RWPE2 (cell line): Measurements from ENCODE around the gene ENHO.

ENCODE experiments used
- ATAC-seq: fragments of 200-7000 bp; cut with Tn5 transposase; 3 replicates; pipeline ENCODE4 v1.9.1; 2021; ENCODE audit warnings: low read depth
- DNase-seq: peaks from one replicate; pipeline ENCODE4 v3.0.0-alpha.2; 2020; ENCODE audit warnings: low spot score
- H3K27ac ChIP-seq: fragments of 450-650 bp; 2 replicates; pipeline ENCODE4 v1.5.1; 2017; ENCODE audit warnings: mild to moderate bottlenecking; ENCODE audit not compliant: poor library complexity, severe bottlenecking
- H3K27me3 ChIP-seq: fragments of 250-450 bp; sonication (Bioruptor Pico); 2 replicates; pipeline ENCODE4 v1.5.1; 2021; ENCODE audit warnings: mild to moderate bottlenecking, moderate library complexity; ENCODE audit not compliant: insufficient read depth, poor library complexity, severe bottlenecking
- H3K36me3 ChIP-seq: fragments of 250-450 bp; sonication (Bioruptor Pico); 2 replicates; pipeline ENCODE4 v1.5.1; 2020; ENCODE audit warnings: low read depth, mild to moderate bottlenecking, moderate library complexity
- H3K4me1 ChIP-seq: fragments of 250-450 bp; sonication (Bioruptor Pico); 2 replicates; pipeline ENCODE4 v1.5.1; 2021; ENCODE audit warnings: mild to moderate bottlenecking, moderate library complexity; ENCODE audit not compliant: insufficient read depth, poor library complexity, severe bottlenecking
- H3K4me3 ChIP-seq: fragments of 250-450 bp; sonication (Bioruptor Pico); 2 replicates; pipeline ENCODE4 v1.5.1; 2021; ENCODE audit warnings: mild to moderate bottlenecking, moderate library complexity; ENCODE audit not compliant: severe bottlenecking
- H3K9me3 ChIP-seq: fragments of 250-450 bp; sonication (Bioruptor Pico); 2 replicates; pipeline ENCODE4 v1.5.1; 2021; ENCODE audit warnings: mild to moderate bottlenecking, moderate library complexity; ENCODE audit not compliant: severe bottlenecking
- TF ChIP-seq, protein P1 (sequence below): fragments of 450-650 bp; IDR thresholded peaks from one replicate; pipeline ENCODE4 v1.5.1; 2017; ENCODE audit warnings: mild to moderate bottlenecking, moderate library complexity; ENCODE audit not compliant: poor library complexity, severe bottlenecking

The ENHO gene

GRCh38 chr9:34503406-34503805, 19.4 kb downstream of the ENHO start:
- TF ChIP-seq, protein P1, sequence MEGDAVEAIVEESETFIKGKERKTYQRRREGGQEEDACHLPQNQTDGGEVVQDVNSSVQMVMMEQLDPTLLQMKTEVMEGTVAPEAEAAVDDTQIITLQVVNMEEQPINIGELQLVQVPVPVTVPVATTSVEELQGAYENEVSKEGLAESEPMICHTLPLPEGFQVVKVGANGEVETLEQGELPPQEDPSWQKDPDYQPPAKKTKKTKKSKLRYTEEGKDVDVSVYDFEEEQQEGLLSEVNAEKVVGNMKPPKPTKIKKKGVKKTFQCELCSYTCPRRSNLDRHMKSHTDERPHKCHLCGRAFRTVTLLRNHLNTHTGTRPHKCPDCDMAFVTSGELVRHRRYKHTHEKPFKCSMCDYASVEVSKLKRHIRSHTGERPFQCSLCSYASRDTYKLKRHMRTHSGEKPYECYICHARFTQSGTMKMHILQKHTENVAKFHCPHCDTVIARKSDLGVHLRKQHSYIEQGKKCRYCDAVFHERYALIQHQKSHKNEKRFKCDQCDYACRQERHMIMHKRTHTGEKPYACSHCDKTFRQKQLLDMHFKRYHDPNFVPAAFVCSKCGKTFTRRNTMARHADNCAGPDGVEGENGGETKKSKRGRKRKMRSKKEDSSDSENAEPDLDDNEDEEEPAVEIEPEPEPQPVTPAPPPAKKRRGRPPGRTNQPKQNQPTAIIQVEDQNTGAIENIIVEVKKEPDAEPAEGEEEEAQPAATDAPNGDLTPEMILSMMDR: no peak
- no peaks in the 10 kb centered on the region for H3K27me3 ChIP-seq

DNA sequence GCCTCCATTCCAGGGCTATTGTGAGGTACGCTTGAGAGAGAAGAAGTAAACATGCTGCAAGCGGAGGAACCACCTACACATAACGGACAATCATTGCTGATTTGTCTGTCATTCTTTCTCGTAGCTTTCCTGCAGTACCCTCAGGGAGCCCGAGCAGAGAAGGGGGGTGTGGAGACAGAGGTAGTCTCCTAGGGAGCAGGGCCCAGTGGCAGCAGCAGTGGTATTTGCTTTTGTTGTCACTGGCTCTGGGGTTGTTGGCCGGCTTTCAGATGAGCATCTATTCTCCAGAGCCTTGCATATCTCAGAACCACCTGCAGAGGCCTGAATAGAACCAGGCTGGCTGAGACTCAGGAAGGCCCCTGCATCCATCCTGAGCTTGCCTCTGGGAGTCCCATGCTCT, 19.9 kb downstream of the ENHO start:
- TF ChIP-seq, protein P1: no peak
- Histone ChIP-seq H3K27ac (no peak overlapping the region), H3K27me3 (no peaks in the 10 kb centered on the region), H3K4me1 (no peaks in the 10 kb centered on the region), H3K36me3 (no peaks in the 10 kb centered on the region), H3K9me3 (no peaks in the 10 kb centered on the region), H3K4me3 (no peak overlapping the region)
- DNase-seq: no peak
- ATAC-seq: no peak

More at GRCh38 chr9:34503406-34503805, 19.4 kb downstream of the ENHO start:
- H3K4me1 ChIP-seq: no peaks in the 10 kb centered on the region
- ATAC-seq: peak; percentile 43; the same call in 1 of the 3 replicates
- H3K27ac ChIP-seq: no peak overlapping the region
- H3K36me3 ChIP-seq: no peaks in the 10 kb centered on the region
- no peaks in the 10 kb centered on the region for H3K9me3 ChIP-seq
- H3K4me3 ChIP-seq: no peak overlapping the region
- DNase-seq: peak; percentile 5

- ATAC-seq: no peak
- TF ChIP-seq, protein P1: no peak
Measured at GRCh38 chr9:34502471-34502870, 20.3 kb downstream of the ENHO start.

DNA sequence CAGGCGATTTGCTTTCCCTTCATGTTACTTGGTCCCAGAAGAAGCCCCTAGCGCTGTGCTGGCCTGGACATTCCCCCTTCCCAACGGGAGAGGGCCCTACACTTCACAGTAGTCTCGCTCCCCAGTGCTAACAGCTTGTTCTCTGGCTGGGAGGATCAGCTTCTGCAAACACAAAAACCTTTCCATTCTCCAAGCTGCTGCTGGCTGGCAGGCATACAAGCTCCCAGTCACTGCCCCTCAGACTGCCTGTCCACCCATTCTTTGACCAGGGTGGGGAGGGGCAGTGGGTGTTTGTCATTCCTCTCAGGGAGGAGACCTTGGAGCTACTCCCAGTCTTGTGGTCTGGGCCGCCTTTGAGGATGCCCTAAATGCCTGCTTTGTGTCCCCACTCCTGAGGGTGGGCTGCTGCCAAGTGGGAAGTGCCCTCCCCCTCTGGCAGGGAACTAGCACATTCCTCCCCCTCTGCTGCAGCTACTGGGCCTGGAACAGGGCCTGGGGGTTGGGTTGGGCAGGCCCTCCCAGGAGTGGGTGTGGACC, 20.8 kb downstream of the ENHO start:
- H3K4me3 ChIP-seq: no peak overlapping the region
- no peaks in the 10 kb centered on the region for H3K36me3 ChIP-seq
- TF ChIP-seq, protein P1: no peak
- no peak for DNase-seq
- H3K27me3 ChIP-seq: no peaks in the 10 kb centered on the region
- H3K9me3 ChIP-seq: no peaks in the 10 kb centered on the region
- no peaks in the 10 kb centered on the region for H3K4me1 ChIP-seq
- H3K27ac ChIP-seq: no peak overlapping the region
- no peak for ATAC-seq

More at GRCh38 chr9:34502471-34502870, 20.3 kb downstream of the ENHO start:
- Histone ChIP-seq H3K27me3 (no peaks in the 10 kb centered on the region), H3K36me3 (no peaks in the 10 kb centered on the region), H3K4me1 (no peaks in the 10 kb centered on the region), H3K9me3 (no peaks in the 10 kb centered on the region), H3K27ac (no peak overlapping the region), H3K4me3 (no peak overlapping the region)
- no peak for DNase-seq

- Histone ChIP-seq H3K27ac (no peak overlapping the region), H3K9me3 (no peaks in the 10 kb centered on the region), H3K4me3 (no peak overlapping the region), H3K36me3 (no peaks in the 10 kb centered on the region), H3K4me1 (no peaks in the 10 kb centered on the region), H3K27me3 (no peaks in the 10 kb centered on the region)
- TF ChIP-seq, protein P1: no peak
- no peak for ATAC-seq
- DNase-seq: no peak
Measured at GRCh38 chr9:34501372-34501771, 21.4 kb downstream of the ENHO start.
